ENCODE data around the gene TPM4.

Gene TPM4

DNA sequence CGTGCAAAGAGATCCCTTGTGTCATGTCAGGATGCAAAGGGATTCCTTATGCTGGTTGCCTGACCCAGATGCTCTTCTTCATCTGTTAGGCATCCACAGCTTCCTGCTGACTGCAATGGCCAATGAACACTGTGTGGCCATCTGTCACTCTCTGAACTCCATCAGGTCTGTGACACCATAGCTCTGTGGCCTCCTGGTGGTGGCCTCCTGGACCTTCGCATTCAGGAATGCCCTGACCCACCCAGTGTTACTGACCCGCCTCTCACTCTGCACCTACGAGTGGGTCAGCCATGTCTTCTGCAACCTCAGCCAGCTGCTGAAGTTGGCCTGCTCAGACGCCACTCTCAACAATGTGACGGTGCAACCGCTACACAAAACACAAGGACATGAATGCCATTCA, 23.9 kb upstream of the TPM4 start:
- Mint-ChIP-seq H3K27ac (no peak overlapping the region), H3K4me1 (ENCODE audit: low read depth) (peaks cover 5% of the 10 kb centered on the region), H3K27me3 (no peaks in the 10 kb centered on the region), H3K9me3 (peaks cover 6% of the 10 kb centered on the region), H3K4me3 (no peak overlapping the region), H3K36me3 (ENCODE audit: low read depth) (no peaks in the 10 kb centered on the region)

DNA sequence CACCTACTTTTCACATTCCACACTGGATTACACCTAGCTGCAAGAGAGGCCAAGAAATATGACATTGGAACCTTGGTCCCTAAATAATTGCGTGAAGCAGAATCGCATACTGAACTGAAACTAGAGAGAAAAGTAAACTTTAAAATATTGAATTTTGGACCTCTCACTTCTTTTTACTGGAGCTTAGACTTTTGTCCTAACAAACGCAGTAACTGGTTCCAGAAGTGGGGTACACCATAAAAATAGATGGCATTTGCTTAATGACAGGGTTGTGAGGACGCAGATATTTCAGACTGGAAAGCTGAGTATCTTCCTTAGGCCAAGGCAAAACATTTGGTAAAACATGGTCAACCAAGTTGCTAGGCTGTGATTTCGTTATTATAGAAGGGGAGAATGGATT, 19.2 kb upstream of the TPM4 start:
- Mint-ChIP-seq H3K9me3 (peaks cover 6% of the 10 kb centered on the region), H3K36me3 (ENCODE audit: low read depth) (no peaks in the 10 kb centered on the region), H3K27ac (no peak overlapping the region), H3K4me1 (ENCODE audit: low read depth) (peaks cover 5% of the 10 kb centered on the region), H3K4me3 (no peak overlapping the region), H3K27me3 (no peaks in the 10 kb centered on the region)

- H3K4me1 Mint-ChIP-seq (ENCODE audit: low read depth), result peaks cover 25% of the 10 kb centered on the region
- H3K4me3 Mint-ChIP-seq, result no peak overlapping the region
Observed at GRCh38 chr19:16060294-16060693, 16.0 kb upstream of the TPM4 start.

DNA sequence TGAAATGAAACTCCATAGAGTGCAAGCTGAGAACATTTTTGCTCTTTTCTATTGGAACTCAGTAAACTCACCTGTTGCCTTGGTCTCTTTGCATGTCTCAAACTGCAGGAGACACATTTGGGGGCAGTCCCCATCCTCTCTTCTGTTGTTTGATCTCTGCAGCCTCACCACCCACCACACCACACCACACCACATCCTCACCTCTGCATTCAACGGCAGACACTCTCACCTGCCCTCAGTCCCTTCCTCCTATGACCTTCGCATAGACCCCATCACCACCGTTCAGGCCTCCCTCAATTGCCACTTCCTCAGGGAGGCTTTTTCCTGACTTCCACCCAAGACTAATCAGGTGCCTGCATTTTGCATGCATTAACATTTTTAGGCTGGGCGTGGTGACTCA, 14.4 kb upstream of the TPM4 start:
- peaks cover 30% of the 10 kb centered on the region for H3K4me1 Mint-ChIP-seq (ENCODE audit: low read depth)
- peak overlapping the region; percentile 6 for H3K27ac Mint-ChIP-seq
- no peak overlapping the region for H3K4me3 Mint-ChIP-seq
- no peaks in the 10 kb centered on the region for H3K27me3 Mint-ChIP-seq
- no peaks in the 10 kb centered on the region for H3K9me3 Mint-ChIP-seq
- no peaks in the 10 kb centered on the region for H3K36me3 Mint-ChIP-seq (ENCODE audit: low read depth)

More at GRCh38 chr19:16060294-16060693, 16.0 kb upstream of the TPM4 start:
- Mint-ChIP-seq H3K36me3 (ENCODE audit: low read depth) (no peaks in the 10 kb centered on the region), H3K27ac (no peak overlapping the region), H3K27me3 (no peaks in the 10 kb centered on the region), H3K9me3 (peaks cover 6% of the 10 kb centered on the region)

GRCh38 chr19:16062789-16063188, 13.5 kb upstream of the TPM4 start:
- no peaks in the 10 kb centered on the region for H3K36me3 Mint-ChIP-seq (ENCODE audit: low read depth)
- H3K27me3 Mint-ChIP-seq, result no peaks in the 10 kb centered on the region
- H3K4me3 Mint-ChIP-seq, result no peak overlapping the region
- H3K4me1 Mint-ChIP-seq (ENCODE audit: low read depth), result peaks cover 30% of the 10 kb centered on the region
- H3K9me3 Mint-ChIP-seq, result no peaks in the 10 kb centered on the region
- peak overlapping the region; percentile 58 for H3K27ac Mint-ChIP-seq

- H3K4me1 Mint-ChIP-seq (ENCODE audit: low read depth), result peaks cover 30% of the 10 kb centered on the region
- H3K36me3 Mint-ChIP-seq (ENCODE audit: low read depth), result no peaks in the 10 kb centered on the region
- H3K4me3 Mint-ChIP-seq, result no peak overlapping the region
Observed at GRCh38 chr19:16064209-16064889, 11.9 kb upstream of the TPM4 start.

DNA sequence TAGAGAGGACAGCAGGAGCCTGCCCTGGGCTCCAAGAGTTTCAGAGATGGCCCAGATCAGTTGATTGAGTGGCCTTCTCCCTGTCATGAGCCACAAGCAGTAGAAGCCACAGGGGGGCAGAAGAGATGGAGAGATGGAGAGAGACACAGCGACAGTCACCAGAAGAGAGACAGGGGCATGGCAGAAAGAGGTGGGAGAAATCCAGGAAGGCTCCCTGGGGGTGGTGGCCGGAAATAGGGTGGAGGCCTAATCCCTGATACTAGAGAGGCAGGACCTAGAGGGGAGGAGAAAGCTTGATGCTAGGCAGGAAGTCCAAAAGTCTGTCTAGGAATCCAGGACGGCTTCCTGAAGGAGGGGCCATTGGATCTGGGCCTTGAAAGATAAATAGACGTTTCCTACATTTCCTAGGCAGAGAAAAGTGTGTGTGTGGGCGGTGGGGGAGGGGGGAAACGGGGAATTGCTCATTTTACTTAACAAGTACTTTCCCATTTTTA, 9.6 kb upstream of the TPM4 start:
- Mint-ChIP-seq H3K4me3 (no peak overlapping the region), H3K4me1 (ENCODE audit: low read depth) (peaks cover 29% of the 10 kb centered on the region), H3K27me3 (no peaks in the 10 kb centered on the region), H3K9me3 (no peaks in the 10 kb centered on the region), H3K36me3 (ENCODE audit: low read depth) (no peaks in the 10 kb centered on the region), H3K27ac (peak overlapping the region; percentile 50)

More at GRCh38 chr19:16064209-16064889, 11.9 kb upstream of the TPM4 start:
- Mint-ChIP-seq H3K27me3 (no peaks in the 10 kb centered on the region), H3K9me3 (no peaks in the 10 kb centered on the region), H3K27ac (peak overlapping the region; percentile 23)

DNA sequence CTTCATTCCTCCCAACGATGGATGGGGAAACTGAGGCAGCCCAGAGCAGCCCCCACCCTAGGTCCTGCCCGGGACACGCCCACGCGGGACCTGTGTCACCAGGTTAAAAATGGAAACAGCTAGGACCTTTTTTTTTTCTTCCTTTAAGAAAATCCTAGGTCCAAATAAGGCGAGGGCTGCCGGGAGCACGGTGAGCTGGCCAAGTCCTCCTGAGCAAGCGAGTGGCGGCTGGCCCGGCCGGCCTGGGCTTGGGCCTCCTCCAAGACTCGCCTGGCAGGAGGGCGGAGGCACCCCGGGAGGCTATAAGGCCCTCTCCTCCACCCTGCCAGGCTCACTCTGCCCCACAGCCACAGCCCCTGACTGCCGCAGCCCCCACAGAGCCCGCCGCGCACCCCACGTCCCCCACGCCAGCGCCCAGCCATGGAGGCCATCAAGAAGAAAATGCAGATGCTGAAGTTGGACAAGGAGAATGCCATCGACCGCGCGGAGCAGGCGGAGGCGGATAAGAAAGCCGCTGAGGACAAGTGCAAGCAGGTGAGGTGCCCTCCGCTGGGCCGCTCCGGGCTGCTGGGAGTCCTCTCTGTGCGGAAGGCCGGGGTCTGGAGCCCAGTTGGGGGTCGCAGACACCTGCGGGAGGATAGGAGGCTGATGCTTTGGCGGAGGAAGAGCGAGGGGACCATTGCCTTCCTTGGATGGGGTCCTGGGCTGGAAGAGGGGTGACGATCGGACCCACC, 8.9 kb upstream of the TPM4 start:
- Mint-ChIP-seq H3K4me1 (ENCODE audit: low read depth) (peaks cover 27% of the 10 kb centered on the region), H3K27me3 (no peaks in the 10 kb centered on the region), H3K4me3 (no peak overlapping the region), H3K36me3 (ENCODE audit: low read depth) (no peaks in the 10 kb centered on the region), H3K27ac (no peak overlapping the region), H3K9me3 (no peaks in the 10 kb centered on the region)

DNA sequence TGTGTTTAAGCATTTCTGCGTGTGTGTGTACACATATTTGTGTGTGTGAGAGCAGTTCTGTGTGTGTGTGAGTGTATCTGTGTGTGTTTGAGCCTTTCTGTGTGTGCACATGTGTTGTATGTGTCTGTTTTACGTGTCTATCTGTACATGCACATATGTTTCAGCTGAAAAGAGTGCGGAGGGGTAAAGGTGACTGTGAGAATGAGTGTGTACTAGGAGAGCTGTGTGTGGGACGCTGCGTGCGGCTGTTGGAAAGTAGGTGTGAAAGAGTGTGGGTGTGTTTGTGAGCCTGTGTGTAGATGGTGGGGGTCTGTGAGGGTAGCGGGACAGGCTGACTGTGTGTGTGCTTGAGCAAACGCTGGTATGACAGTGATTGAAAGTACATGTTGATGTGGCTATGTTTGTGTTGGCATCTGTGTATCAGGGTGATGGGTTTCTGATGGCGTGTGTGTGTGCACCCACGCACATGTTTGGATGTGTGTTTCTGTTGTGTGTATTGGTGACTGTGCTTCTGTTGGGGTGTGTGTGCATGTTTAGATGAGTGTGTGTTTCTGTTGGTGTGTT, 7.5 kb upstream of the TPM4 start:
- H3K27me3 Mint-ChIP-seq, result no peaks in the 10 kb centered on the region
- no peaks in the 10 kb centered on the region for H3K9me3 Mint-ChIP-seq
- peaks cover 27% of the 10 kb centered on the region for H3K4me1 Mint-ChIP-seq (ENCODE audit: low read depth)
- H3K36me3 Mint-ChIP-seq (ENCODE audit: low read depth), result no peaks in the 10 kb centered on the region
- H3K27ac Mint-ChIP-seq, result no peak overlapping the region
- no peak overlapping the region for H3K4me3 Mint-ChIP-seq

- no peak overlapping the region for H3K27ac Mint-ChIP-seq
- H3K9me3 Mint-ChIP-seq, result no peaks in the 10 kb centered on the region
- H3K27me3 Mint-ChIP-seq, result no peaks in the 10 kb centered on the region
- no peaks in the 10 kb centered on the region for H3K36me3 Mint-ChIP-seq (ENCODE audit: low read depth)
- peak overlapping the region; percentile 61 for H3K4me3 Mint-ChIP-seq
- H3K4me1 Mint-ChIP-seq (ENCODE audit: low read depth), result peaks cover 33% of the 10 kb centered on the region
Observed at GRCh38 chr19:16069813-16070365, 6.4 kb upstream of the TPM4 start.

DNA sequence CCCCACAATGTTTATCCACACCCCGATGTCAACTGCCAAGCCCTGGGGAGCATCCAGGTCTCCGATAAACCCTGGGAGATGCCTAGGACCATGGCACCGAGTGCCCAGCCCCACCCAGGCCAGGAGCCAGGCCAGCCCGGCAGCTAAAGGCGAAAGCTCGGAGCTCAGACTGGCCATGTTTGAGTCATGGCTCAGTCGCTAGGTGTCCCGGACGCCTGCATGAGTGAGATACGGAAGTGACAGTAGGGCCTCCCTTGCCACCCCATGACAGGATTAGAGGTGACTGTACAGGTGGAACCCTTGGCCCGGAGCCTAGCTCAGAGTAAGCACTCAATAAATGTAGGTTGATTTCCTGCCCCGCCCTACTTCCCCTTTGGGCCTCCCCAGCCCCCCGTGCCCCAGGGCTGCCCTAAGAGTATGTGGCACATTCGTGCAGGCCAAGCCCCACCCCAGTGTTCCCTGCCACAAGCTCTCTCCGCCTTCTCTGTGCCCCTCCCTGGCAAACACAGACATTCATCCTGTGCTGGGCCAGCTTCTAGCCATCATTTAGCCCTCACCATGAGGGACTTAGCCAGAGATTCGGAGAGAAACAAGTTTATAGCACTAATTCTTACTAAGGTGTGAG, 5.8 kb upstream of the TPM4 start:
- no peaks in the 10 kb centered on the region for H3K9me3 Mint-ChIP-seq
- H3K4me3 Mint-ChIP-seq, result peak overlapping the region; percentile 61
- no peaks in the 10 kb centered on the region for H3K27me3 Mint-ChIP-seq
- H3K36me3 Mint-ChIP-seq (ENCODE audit: low read depth), result no peaks in the 10 kb centered on the region
- H3K27ac Mint-ChIP-seq, result no peak overlapping the region
- H3K4me1 Mint-ChIP-seq (ENCODE audit: low read depth), result peaks cover 39% of the 10 kb centered on the region

- no peaks in the 10 kb centered on the region for H3K36me3 Mint-ChIP-seq (ENCODE audit: low read depth)
- no peak overlapping the region for H3K27ac Mint-ChIP-seq
- H3K9me3 Mint-ChIP-seq, result no peaks in the 10 kb centered on the region
- H3K4me1 Mint-ChIP-seq (ENCODE audit: low read depth), result peaks cover 43% of the 10 kb centered on the region
- H3K4me3 Mint-ChIP-seq, result no peak overlapping the region
- H3K27me3 Mint-ChIP-seq, result no peaks in the 10 kb centered on the region
Observed at GRCh38 chr19:16071072-16071691, 5.1 kb upstream of the TPM4 start.

- H3K36me3 Mint-ChIP-seq (ENCODE audit: low read depth), result peaks cover 13% of the 10 kb centered on the region
- no peak overlapping the region for H3K4me3 Mint-ChIP-seq
Observed at GRCh38 chr19:16073481-16073880, 2.8 kb upstream of the TPM4 start.

GRCh38 chr19:16073988-16074387, 2.3 kb upstream of the TPM4 start:
- Mint-ChIP-seq H3K27me3 (no peaks in the 10 kb centered on the region), H3K36me3 (ENCODE audit: low read depth) (peaks cover 17% of the 10 kb centered on the region), H3K4me1 (ENCODE audit: low read depth) (peaks cover 49% of the 10 kb centered on the region), H3K4me3 (no peak overlapping the region), H3K27ac (peak overlapping the region; percentile 61), H3K9me3 (no peaks in the 10 kb centered on the region)

More at GRCh38 chr19:16073481-16073880, 2.8 kb upstream of the TPM4 start:
- H3K9me3 Mint-ChIP-seq, result no peaks in the 10 kb centered on the region
- peak overlapping the region; percentile 61 for H3K27ac Mint-ChIP-seq
- H3K27me3 Mint-ChIP-seq, result no peaks in the 10 kb centered on the region
- peaks cover 44% of the 10 kb centered on the region for H3K4me1 Mint-ChIP-seq (ENCODE audit: low read depth)

Data from stimulated activated naive CD8-positive, alpha-beta T cell treated with anti-CD3 and anti-CD28 coated beads, Interleukin-15, Interleukin-2, amounts not matched to agents 100 ng/mL and 50 ng/mL, for 24 hours (primary cell).